OCI-LY1 (cell line): ENCODE data around the gene CACNA2D3.

Experiments used
- H2AFZ ChIP-seq: fragments of 200-600 bp; sonication (generic), shearing (Covaris generic); 2 replicates; pipeline ENCODE4 v1.6.0; 2014; ENCODE audit warnings: antibody characterized with exemption, mild to moderate bottlenecking, low read length
- H3F3A ChIP-seq: fragments of 200-600 bp; sonication (generic), shearing (Covaris generic); 2 replicates; pipeline ENCODE4 v1.6.0; 2014; ENCODE audit warnings: mild to moderate bottlenecking, antibody characterized with exemption, low read length, moderate library complexity; ENCODE audit not compliant: insufficient read depth
- H3K27ac ChIP-seq: fragments of 200-600 bp; sonication (generic); 2 replicates; pipeline ENCODE4 v1.5.1; 2014; ENCODE audit warnings: low read length, mixed run types, mild to moderate bottlenecking, low read depth; ENCODE audit not compliant: poor library complexity, severe bottlenecking
- H3K27me3 ChIP-seq: fragments of 200-600 bp; sonication (generic); 2 replicates; pipeline ENCODE4 v1.6.0; 2014; ENCODE audit warnings: antibody characterized with exemption, mild to moderate bottlenecking, low read length, moderate library complexity; ENCODE audit not compliant: insufficient read depth
- H3K36me3 ChIP-seq: fragments of 200-600 bp; sonication (generic); 2 replicates; pipeline ENCODE4 v1.6.1; 2014; ENCODE audit warnings: mild to moderate bottlenecking, antibody characterized with exemption, low read length, moderate library complexity, mixed read lengths; ENCODE audit not compliant: insufficient read depth
- H3K4me1 ChIP-seq: fragments of 200-600 bp; sonication (generic); 2 replicates; pipeline ENCODE4 v1.5.1; 2014; ENCODE audit warnings: mild to moderate bottlenecking, low read length, moderate library complexity; ENCODE audit not compliant: insufficient read depth, severe bottlenecking
- H3K4me2 ChIP-seq: fragments of 200-600 bp; sonication (generic), shearing (Covaris generic); 2 replicates; pipeline ENCODE4 v1.6.1; 2014; ENCODE audit warnings: low read length
- H3K4me3 ChIP-seq: fragments of 200-600 bp; sonication (generic); 2 replicates; pipeline ENCODE4 v1.5.1; 2014; ENCODE audit warnings: low read length, low read depth, mild to moderate bottlenecking, mixed read lengths; ENCODE audit not compliant: poor library complexity, severe bottlenecking
- H3K79me2 ChIP-seq: fragments of 200-600 bp; shearing (Covaris generic); 2 replicates; pipeline ENCODE4 v1.6.1; 2016; ENCODE audit warnings: mixed run types, low read length, mixed read lengths; ENCODE audit not compliant: insufficient read depth
- H3K9ac ChIP-seq: fragments of 200-600 bp; sonication (generic), shearing (Covaris generic); 2 replicates; pipeline ENCODE4 v1.6.1; 2014; ENCODE audit warnings: mild to moderate bottlenecking, low read length, mixed read lengths
- H3K9me2 ChIP-seq: fragments of 200-600 bp; sonication (generic), shearing (Covaris generic); 2 replicates; pipeline ENCODE4 v1.6.1; 2014; ENCODE audit warnings: low read depth, mild to moderate bottlenecking, low read length, mixed read lengths
- H3K9me3 ChIP-seq: fragments of 200-600 bp; shearing (Covaris generic); 2 replicates; pipeline ENCODE4 v1.6.1; 2014; ENCODE audit warnings: low read length, mixed read lengths
- H4K20me1 ChIP-seq: fragments of 200-600 bp; sonication (generic), shearing (Covaris generic); 2 replicates; pipeline ENCODE4 v1.6.0; 2016; ENCODE audit warnings: mild to moderate bottlenecking, low read length; ENCODE audit not compliant: insufficient read depth
- CTCF ChIP-seq: fragments of 200-600 bp; sonication (generic), shearing (Covaris generic); IDR thresholded peaks from 2 replicates; pipeline ENCODE4 v1.5.1; 2017; ENCODE audit warnings: mild to moderate bottlenecking, antibody characterized with exemption, low read length, moderate library complexity, mixed read lengths
- EZH2 ChIP-seq: fragments of 200-600 bp; sonication (generic), shearing (Covaris generic); IDR thresholded peaks from 2 replicates; pipeline ENCODE4 v1.8.0; 2017; ENCODE audit warnings: borderline replicate concordance, mixed run types, mild to moderate bottlenecking, antibody characterized with exemption, low read length, moderate library complexity, mixed read lengths

The CACNA2D3 gene

GRCh38 chr3:54649551-54649950 is 527.2 kb downstream of the CACNA2D3 start:
- no peaks in the 10 kb centered on the region for H3K79me2 ChIP-seq
- H3K4me1 ChIP-seq: no peaks in the 10 kb centered on the region
- no peak overlapping the region for H3K4me3 ChIP-seq
- no peak for TF ChIP-seq CTCF
- TF ChIP-seq EZH2: no peak
- no peaks in the 10 kb centered on the region for H3F3A ChIP-seq
- no peak overlapping the region for H2AFZ ChIP-seq
- H3K27me3 ChIP-seq: no peaks in the 10 kb centered on the region
- no peaks in the 10 kb centered on the region for H4K20me1 ChIP-seq
- H3K4me2 ChIP-seq: no peak overlapping the region
- no peak overlapping the region for H3K9ac ChIP-seq
- H3K36me3 ChIP-seq: no peaks in the 10 kb centered on the region
- no peak overlapping the region for H3K27ac ChIP-seq
- no peaks in the 10 kb centered on the region for H3K9me3 ChIP-seq
- no peaks in the 10 kb centered on the region for H3K9me2 ChIP-seq

GRCh38 chr3:54653456-54654195 is 531.3 kb downstream of the CACNA2D3 start:
- Histone ChIP-seq H3K4me1 (no peaks in the 10 kb centered on the region), H3K27ac (no peak overlapping the region), H3K9ac (no peak overlapping the region), H3K4me2 (no peak overlapping the region), H2AFZ (no peak overlapping the region), H3K4me3 (no peak overlapping the region), H3F3A (no peaks in the 10 kb centered on the region), H3K9me2 (no peaks in the 10 kb centered on the region), H3K9me3 (no peaks in the 10 kb centered on the region), H3K27me3 (no peaks in the 10 kb centered on the region), H3K36me3 (no peaks in the 10 kb centered on the region), H3K79me2 (no peaks in the 10 kb centered on the region), H4K20me1 (no peaks in the 10 kb centered on the region)
- TF ChIP-seq CTCF: no peak
- TF ChIP-seq EZH2: no peak

- no peak for TF ChIP-seq EZH2
- no peak for TF ChIP-seq CTCF
- no peak overlapping the region for H3K4me3 ChIP-seq
- no peaks in the 10 kb centered on the region for H4K20me1 ChIP-seq
- no peak overlapping the region for H2AFZ ChIP-seq
- no peaks in the 10 kb centered on the region for H3K9me2 ChIP-seq
- no peaks in the 10 kb centered on the region for H3K27me3 ChIP-seq
- H3K4me2 ChIP-seq: no peak overlapping the region
- no peaks in the 10 kb centered on the region for H3K9me3 ChIP-seq
- H3K27ac ChIP-seq: no peak overlapping the region
- no peaks in the 10 kb centered on the region for H3F3A ChIP-seq
- no peak overlapping the region for H3K9ac ChIP-seq
- no peaks in the 10 kb centered on the region for H3K79me2 ChIP-seq
- H3K4me1 ChIP-seq: no peaks in the 10 kb centered on the region
- H3K36me3 ChIP-seq: no peaks in the 10 kb centered on the region
Measured at GRCh38 chr3:54654776-54655175, 532.4 kb downstream of the CACNA2D3 start.
